Measurements from ENCODE around the gene C1orf185. TPM values are rescaled to one million over a fixed set of nuclear protein-coding genes. Genes with fewer than 3 reads are reported as not detected.
A peak's percentile ranks its signal among the peaks of the same experiment; 100 is the strongest.

The C1orf185 gene
- total RNA-seq, 2 experiments from 2014 or later, result not detected

- CTCF ChIA-PET, result interaction anchor here (0.9 to 5.9 kb wide), 16 partner anchors 12 to 441 kb away, joined by 3 to 69 read pairs (median 4); partner anchors contain the start of gene FAF1
These were observed 90.3 kb downstream of the C1orf185 start for GRCh38 chr1:51192213-51192843.

GRCh38 chr1:51193564-51193963 lies 91.5 kb downstream of the C1orf185 start:
- no peaks in the 10 kb centered on the region for H3K36me3 Mint-ChIP-seq
- H3K4me3 Mint-ChIP-seq, result no peak overlapping the region
- ATAC-seq (no peak), DNase-seq (no peak)
- H3K9me3 Mint-ChIP-seq (ENCODE audit: low read depth), result no peaks in the 10 kb centered on the region
- H3K27me3 Mint-ChIP-seq, result peaks cover 6% of the 10 kb centered on the region
- no peak overlapping the region for H3K27ac Mint-ChIP-seq
- no peaks in the 10 kb centered on the region for H3K4me1 Mint-ChIP-seq
- CTCF ChIA-PET, result interaction anchor here (0.6 to 5.9 kb wide), 4 partner anchors 102 to 418 kb away, joined by 6 to 69 read pairs (median 24); no protein-coding TSS in a partner anchor

More at GRCh38 chr1:51192213-51192843, 90.3 kb downstream of the C1orf185 start:
- ATAC-seq (peak; percentile 45), DNase-seq (peak; percentile 65)
- peaks cover 6% of the 10 kb centered on the region for H3K27me3 Mint-ChIP-seq
- H3K36me3 Mint-ChIP-seq, result no peaks in the 10 kb centered on the region
- no peaks in the 10 kb centered on the region for H3K4me1 Mint-ChIP-seq
- no peak overlapping the region for H3K4me3 Mint-ChIP-seq
- H3K27ac Mint-ChIP-seq, result no peak overlapping the region
- H3K9me3 Mint-ChIP-seq (ENCODE audit: low read depth), result no peaks in the 10 kb centered on the region

Small RNA genes within 50 kb of the gene (microRNA-seq; reads per million reads assigned to microRNA genes)
- gene MIR4421, result not detected
- not detected for gene MIR6500

Other genes with a start within 250 kb of the C1orf185 start
- gene FAF1, start 142.0 kb upstream of the C1orf185 start, total RNA-seq, result 10 to 100 TPM; 84.4 to 94.4 TPM
- 10 to 100 TPM; 43.6 to 56.5 TPM for gene CDKN2C, start 132.0 kb upstream of the C1orf185 start, total RNA-seq
- gene RNF11, start 134.0 kb downstream of the C1orf185 start, total RNA-seq, result 10 to 100 TPM; 26.4 to 35.5 TPM
- gene TTC39A, start 228.3 kb downstream of the C1orf185 start, total RNA-seq, result under 1 TPM in 1 of 2 experiments, not detected in 1; 0.33 TPM

All from activated CD8-positive, alpha-beta memory T cell treated with anti-CD3 and anti-CD28 coated beads, Interleukin-2, amount 10 ng/mL, durations not matched to agents 7 days and 5 days (primary cell).